K562 (cell line): ENCODE data around the gene CD46. TPM values are rescaled to one million over a fixed set of nuclear protein-coding genes. Genes with fewer than 3 reads are reported as not detected.

ENCODE experiments used
- ATAC-seq: fragments of 200-7000 bp; cut with Tn5 transposase; 3 replicates; pipeline ENCODE4 v1.9.1; 2020; ENCODE audit warnings: moderate library complexity
- BruUV-seq: library from RNA; stranded (reverse); fragments of 400-500 nt; replicated peaks from 2 replicates; lab custom pipeline; 2021; lab: Mats Ljungman, UMichigan
- CTCF ChIA-PET: fragments of 300-600 bp; formaldehyde crosslinking; extraction: SDS; loops from one replicate; lab custom pipeline; 2021; ENCODE audit warnings: low intra/inter-chr PET ratio; lab: Yijun Ruan, JAX
- POLR2A ChIA-PET: fragments of 300-600, 350-650 bp; sonication (Branson Sonifier 250); formaldehyde crosslinking; extraction: SDS; loops from one replicate; lab custom pipeline; 2021; ENCODE audit warnings: antibody characterized with exemption, inconsistent platforms; lab: Yijun Ruan, JAX
- DNase-seq, 4 experiments: peaks; one replicate each; pipeline versions ENCODE4 v3.0.0 to v3.0.0-alpha.2; 2011 to 2018; ENCODE audit warnings: low spot score in 3 of 4, mixed read lengths in 3 of 4; ENCODE audit errors: extremely low read depth in 1 of 4
- FAIRE-seq: peaks from 2 replicates; lab custom pipeline; 2011; peaks lifted over from hg19 to GRCh38; lab: Jason Lieb, UNC
- H2AFZ ChIP-seq: 2 replicates; pipeline ENCODE4 v1.6.0; 2011; ENCODE audit warnings: low read depth, low read length, control low read depth, inconsistent platforms
- H3K27ac ChIP-seq: fragments of 200-600 bp; 3 replicates; pipeline ENCODE4 v1.8.0; 2011; ENCODE audit warnings: low read depth, mild to moderate bottlenecking, control low read depth, inconsistent platforms, low read length, moderate library complexity, mixed read lengths; ENCODE audit errors: extremely low read depth
- H3K27me3 ChIP-seq, 2 experiments: fragments of 300-600 bp in 1 of 2; 2 replicates in 1 of 2; 3 replicates in 1 of 2; pipeline versions ENCODE4 v1.6.0 to v1.8.0; 2011; ENCODE audit warnings: inconsistent platforms in 2 of 2, low read length in 2 of 2, mild to moderate bottlenecking in 1 of 2, mixed read lengths in 1 of 2, moderate library complexity in 1 of 2; ENCODE audit not compliant: control insufficient read depth in 2 of 2, insufficient read depth in 2 of 2
- H3K36me3 ChIP-seq: fragments of 300-600 bp; 3 replicates; pipeline ENCODE4 v1.8.0; 2011; ENCODE audit warnings: mild to moderate bottlenecking, low read length, inconsistent platforms; ENCODE audit not compliant: control insufficient read depth, insufficient read depth
- H3K4me1 ChIP-seq, 2 experiments: fragments of 200-600 bp in 1 of 2; replicated peaks in 1 of 2; 2 replicates in 1 of 2; 3 replicates in 1 of 2; pipeline versions ENCODE4 v1.5.1 to v1.8.0; 2011; ENCODE audit warnings: inconsistent platforms in 2 of 2, low read length in 2 of 2, mild to moderate bottlenecking in 1 of 2, mixed read lengths in 1 of 2, moderate library complexity in 1 of 2; ENCODE audit not compliant: control insufficient read depth in 2 of 2, insufficient read depth in 2 of 2
- H3K4me2 ChIP-seq: 2 replicates; pipeline ENCODE4 v1.6.1; 2011; ENCODE audit warnings: low read length, control low read depth, inconsistent platforms, mixed read lengths; ENCODE audit not compliant: insufficient read depth
- H3K4me3 ChIP-seq: fragments of 200-600 bp; sonication (generic), shearing (Covaris generic); 2 replicates; pipeline ENCODE4 v1.5.1; 2016; ENCODE audit warnings: control low read depth, inconsistent platforms
- H3K79me2 ChIP-seq: fragments of 200-600 bp; 3 replicates; pipeline ENCODE4 v1.8.0; 2011; ENCODE audit warnings: low read length, inconsistent platforms; ENCODE audit not compliant: control insufficient read depth, insufficient read depth
- H3K9ac ChIP-seq, 2 experiments: 2 replicates each; pipeline versions ENCODE4 v1.6.0 to v1.6.1; 2011; ENCODE audit warnings: low read depth in 2 of 2, low read length in 2 of 2, control low read depth in 1 of 2, inconsistent platforms in 1 of 2, mild to moderate bottlenecking in 1 of 2, mixed read lengths in 1 of 2; ENCODE audit not compliant: insufficient read depth in 1 of 2
- H3K9me1 ChIP-seq: one replicate; pipeline ENCODE4 v1.6.0; 2011; ENCODE audit warnings: inconsistent platforms, mild to moderate bottlenecking, low read length, moderate library complexity; ENCODE audit not compliant: control insufficient read depth, insufficient read depth
- H3K9me3 ChIP-seq: replicated peaks from 2 replicates; pipeline ENCODE4 v1.5.1; 2011; ENCODE audit warnings: low read depth, low read length, inconsistent platforms; ENCODE audit not compliant: control insufficient read depth, insufficient read depth
- H4K20me1 ChIP-seq: replicated peaks from 2 replicates; pipeline ENCODE4 v1.6.1; 2011; ENCODE audit warnings: low read length, inconsistent platforms, mixed read lengths; ENCODE audit not compliant: control insufficient read depth, insufficient read depth
- KDM2B ChIP-seq: fragments of 250-450 bp; sonication (Bioruptor Pico); IDR thresholded peaks from 2 replicates; pipeline ENCODE4 v1.8.0; 2021; ENCODE audit warnings: mild to moderate bottlenecking, moderate library complexity
- PRMT5 ChIP-seq: sonication (generic); formaldehyde crosslinking; IDR thresholded peaks from 2 replicates; pipeline ENCODE4 v1.5.0; 2020; ENCODE audit warnings: missing genetic modification reagents
- SRF ChIP-seq, 2 experiments: fragments of 250-450, 450-650 bp in 1 of 2; sonication (Bioruptor Pico) in 1 of 2; sonication (generic) in 1 of 2; formaldehyde crosslinking; IDR thresholded peaks; 2 replicates each; pipeline versions ENCODE4 v1.5.0 to v1.5.1; 2020 to 2022; ENCODE audit warnings: mild to moderate bottlenecking in 1 of 2, missing genetic modification reagents in 1 of 2
- ZBTB9 ChIP-seq: fragments of 450-650 bp; formaldehyde crosslinking; IDR thresholded peaks from 2 replicates; pipeline ENCODE4 v1.4.0; 2020; ENCODE audit warnings: mild to moderate bottlenecking, moderate library complexity
- WGBS: fragments of 100-300 bp; shearing (Covaris generic); methylation state at CpG from one replicate; pipeline ENCODE4 v1.1.6; 2016; ENCODE audit warnings: low coverage, mixed read lengths; ENCODE audit not compliant: insufficient coverage; ENCODE audit errors: missing lambda C conversion rate; 5-methylcytosine and 5-hydroxymethylcytosine counted together
- in situ Hi-C: fragments of 300-500 bp; cut with MboI; formaldehyde crosslinking; loops from 4 replicates; pipeline ENCODE4 v1.15.0; 2018; ENCODE audit warnings: inconsistent platforms, mixed read lengths
- intact Hi-C: fragments of 100-400 bp; cut with micrococcal nuclease; formaldehyde crosslinking; loops from 2 replicates; pipeline ENCODE4 v1.14.2; 2022
- polyA plus RNA-seq, 8 experiments: library from polyadenylated mRNA; depleted of rRNA in 4 of 8; stranded (reverse) in 5 of 8; unstranded in 3 of 8; fragments of >200 nt; fragmentation: Nextera tagmentation in 2 of 8; fragmentation: Illumina TruSeq in 1 of 8; extraction: Ambion mirVana in 2 of 8; extraction: Trizol in 1 of 8; gene quantifications; 2 replicates each; pipeline versions ENCODE4 v1.2.1 to v1.2.3, GENCODE V29; 2011 to 2014; ENCODE audit warnings: inconsistent platforms in 1 of 8, missing spikeins in 1 of 8
- total RNA-seq, 7 experiments: library from RNA; depleted of rRNA in 6 of 7; stranded (reverse); fragments of >200 nt in 6 of 7; fragmentation: Illumina TruSeq in 2 of 7; extraction: Trizol in 2 of 7; gene quantifications; 2 replicates each; pipeline versions ENCODE4 v1.2.1 to v1.2.3, GENCODE V29; 2011 to 2021; ENCODE audit warnings: low replicate concordance in 1 of 7

The CD46 gene
- total and polyA plus RNA-seq, 9 of the 15 experiments (the other 6 are each of a cell fraction or from before 2014, with no cell fraction given), result 87.9 to 374 (median 156) TPM

GRCh38 chr1:207836591-207837347 is 84.9 kb downstream of the CD46 start:
- CTCF ChIA-PET, result no interaction called here

More at GRCh38 chr1:207836591-207837347, 84.9 kb downstream of the CD46 start:
- Histone ChIP-seq H3K79me2 (peaks cover 7% of the 10 kb centered on the region; the same call in 1 of the 3 replicates), H3K27me3 (no peaks in the 10 kb centered on the region), H3K9ac (no peak overlapping the region; a peak in 1 of 4 replicates), H3K4me1 (peaks cover 20 to 38% of the 10 kb centered on the region in 2 experiments), H3K4me2 (no peak overlapping the region), H3K27ac (no peak overlapping the region), H2AFZ (no peak overlapping the region), H3K36me3 (no peaks in the 10 kb centered on the region), H3K9me1 (no peaks in the 10 kb centered on the region)
- WGBS, result 65% methylated on average over 15 of the region's 15 CpGs
- ATAC-seq (no peak), FAIRE-seq (no peak), DNase-seq (no peak)
- POLR2A ChIA-PET, result interaction anchor here (0.6 to 2.2 kb wide), 6 partner anchors 10 to 35 kb away, joined by 3 to 5 read pairs (median 4); no protein-coding TSS in a partner anchor
- no TSS peak for BruUV-seq
- intact Hi-C loops, result no loop called here
- TF ChIP-seq KDM2B (CRISPR knock-in tag) (no peak), SRF (CRISPR knock-in tag; IDR thresholded peaks at IDR 0.05) (no peak), PRMT5 (CRISPR knock-in tag) (no peak), ZBTB9 (CRISPR knock-in tag) (no peak)
- TF ChIP-seq, all 486 proteins: peak for 0
- in situ Hi-C loops, result no loop called here
- no peaks in the 10 kb centered on the region for H4K20me1 ChIP-seq
- no peak overlapping the region for H3K4me3 ChIP-seq
- no peaks in the 10 kb centered on the region for H3K9me3 ChIP-seq
